DMS153 treated with DMSO at 0.1 percent for 48 hours (cell line): Measurements from ENCODE around the gene TERT.

Experiments used
- DNase-seq: peaks from one replicate; lab custom pipeline; 2025; ENCODE audit not compliant: unreplicated experiment; lab: John Stamatoyannopoulos, UW

The TERT gene

GRCh38 chr5:1262381-1262780, 32.5 kb downstream of the TERT start:
- DNase-seq: no peak

GRCh38 chr5:1261643-1262042, 33.2 kb downstream of the TERT start:
- DNase-seq: no peak

- no peak for DNase-seq
Measured at GRCh38 chr5:1259806-1260480, 34.9 kb downstream of the TERT start.

GRCh38 chr5:1257841-1258240, 37.0 kb downstream of the TERT start:
- no peak for DNase-seq

GRCh38 chr5:1257363-1257762, 37.5 kb downstream of the TERT start:
- no peak for DNase-seq

GRCh38 chr5:1256776-1257175, 38.1 kb downstream of the TERT start:
- DNase-seq: no peak

- DNase-seq: no peak
Measured at GRCh38 chr5:1255081-1255561, 39.7 kb downstream of the TERT start.

- no peak for DNase-seq
Measured at GRCh38 chr5:1254196-1254595, 40.7 kb downstream of the TERT start.

- no peak for DNase-seq
Measured at GRCh38 chr5:1253456-1254105, 41.3 kb downstream of the TERT start.

- no peak for DNase-seq
Measured at GRCh38 chr5:1252681-1253080, 42.2 kb downstream of the TERT start.

GRCh38 chr5:1251678-1252580, 42.9 kb downstream of the TERT start:
- DNase-seq: no peak

GRCh38 chr5:1249366-1250280, 45.2 kb downstream of the TERT start:
- DNase-seq: no peak

GRCh38 chr5:1247811-1248210, 47.1 kb downstream of the TERT start:
- no peak for DNase-seq

- peak; percentile 48 for DNase-seq
Measured at GRCh38 chr5:1246711-1247431, 48.0 kb downstream of the TERT start.

GRCh38 chr5:1245905-1246576, 48.8 kb downstream of the TERT start:
- DNase-seq: no peak

- no peak for DNase-seq
Measured at GRCh38 chr5:1244976-1245375, 49.9 kb downstream of the TERT start.

- DNase-seq: no peak
Measured at GRCh38 chr5:1244255-1244654, 50.6 kb downstream of the TERT start.

GRCh38 chr5:1243487-1244130, 51.3 kb downstream of the TERT start:
- DNase-seq: no peak
